ENCODE data around the gene GLCE. TPM values are rescaled to one million over a fixed set of nuclear protein-coding genes. Genes with fewer than 3 reads are reported as not detected.

The GLCE gene
- total RNA-seq, 1 donor from 2014 or later, result 16.5 TPM

DNA sequence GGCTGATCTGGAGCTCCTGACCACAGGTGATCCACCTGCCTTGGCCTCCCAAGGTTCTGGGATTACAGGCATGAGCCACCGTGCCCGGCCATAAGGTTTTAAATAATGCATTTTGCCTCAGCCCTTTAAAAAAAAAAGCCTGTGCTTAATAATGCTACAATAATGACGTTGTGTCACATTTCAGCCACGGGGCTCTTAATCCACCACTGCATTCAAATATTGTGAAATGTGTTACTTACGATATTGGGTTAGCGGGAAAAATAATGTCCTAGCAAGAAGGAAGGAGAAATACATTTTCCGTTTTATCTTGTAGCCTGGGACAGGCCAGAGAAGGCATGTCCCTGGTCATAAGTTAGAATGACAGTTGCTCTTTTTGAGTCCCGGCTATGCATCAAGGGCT is 155.9 kb downstream of the GLCE start:
- DNase-seq (ENCODE audit: low read depth), result no peak

DNA sequence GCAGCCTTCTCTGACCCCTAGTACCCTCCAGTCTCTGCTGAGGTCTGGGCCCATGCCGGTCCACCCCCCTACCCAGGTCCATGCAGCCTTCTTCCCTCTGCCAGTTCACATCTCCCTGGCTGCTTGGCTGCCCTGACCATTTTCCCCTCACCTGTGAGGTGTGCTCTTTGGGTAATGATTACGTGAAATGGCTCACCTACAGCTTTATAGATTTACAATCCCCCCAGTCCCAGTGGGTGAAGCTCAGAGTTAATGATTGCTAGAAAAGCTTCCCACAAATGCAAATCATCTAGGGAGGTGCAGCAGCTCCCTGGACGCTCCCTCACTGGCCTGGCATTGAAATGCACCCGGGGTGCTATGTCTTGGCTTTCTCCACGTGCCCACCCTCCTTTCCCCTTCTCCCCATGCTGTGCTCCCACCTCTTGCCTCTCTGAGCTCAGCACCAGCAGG is 157.0 kb downstream of the GLCE start:
- no peak for DNase-seq (ENCODE audit: low read depth)

DNA sequence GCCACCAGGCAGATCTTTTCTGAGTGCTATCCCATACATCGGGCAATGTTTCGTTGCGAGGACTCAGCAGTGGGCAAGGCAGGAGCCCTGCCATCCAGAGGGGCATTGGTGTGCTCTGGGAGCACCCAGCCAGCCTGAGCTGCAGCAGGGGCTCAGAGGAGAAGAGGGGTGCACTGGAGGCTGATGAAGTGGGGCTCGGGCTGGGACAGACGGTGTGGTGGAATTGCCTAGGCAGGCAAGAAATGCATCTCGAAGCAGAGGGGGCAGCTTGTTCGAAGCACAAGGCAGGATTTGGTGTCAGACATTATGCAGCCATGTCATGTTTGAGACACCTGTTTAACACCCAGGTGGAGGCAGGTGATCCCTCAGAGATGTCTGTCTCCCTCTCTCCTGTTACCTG is 157.6 kb downstream of the GLCE start:
- no peak for DNase-seq (ENCODE audit: low read depth)

DNA sequence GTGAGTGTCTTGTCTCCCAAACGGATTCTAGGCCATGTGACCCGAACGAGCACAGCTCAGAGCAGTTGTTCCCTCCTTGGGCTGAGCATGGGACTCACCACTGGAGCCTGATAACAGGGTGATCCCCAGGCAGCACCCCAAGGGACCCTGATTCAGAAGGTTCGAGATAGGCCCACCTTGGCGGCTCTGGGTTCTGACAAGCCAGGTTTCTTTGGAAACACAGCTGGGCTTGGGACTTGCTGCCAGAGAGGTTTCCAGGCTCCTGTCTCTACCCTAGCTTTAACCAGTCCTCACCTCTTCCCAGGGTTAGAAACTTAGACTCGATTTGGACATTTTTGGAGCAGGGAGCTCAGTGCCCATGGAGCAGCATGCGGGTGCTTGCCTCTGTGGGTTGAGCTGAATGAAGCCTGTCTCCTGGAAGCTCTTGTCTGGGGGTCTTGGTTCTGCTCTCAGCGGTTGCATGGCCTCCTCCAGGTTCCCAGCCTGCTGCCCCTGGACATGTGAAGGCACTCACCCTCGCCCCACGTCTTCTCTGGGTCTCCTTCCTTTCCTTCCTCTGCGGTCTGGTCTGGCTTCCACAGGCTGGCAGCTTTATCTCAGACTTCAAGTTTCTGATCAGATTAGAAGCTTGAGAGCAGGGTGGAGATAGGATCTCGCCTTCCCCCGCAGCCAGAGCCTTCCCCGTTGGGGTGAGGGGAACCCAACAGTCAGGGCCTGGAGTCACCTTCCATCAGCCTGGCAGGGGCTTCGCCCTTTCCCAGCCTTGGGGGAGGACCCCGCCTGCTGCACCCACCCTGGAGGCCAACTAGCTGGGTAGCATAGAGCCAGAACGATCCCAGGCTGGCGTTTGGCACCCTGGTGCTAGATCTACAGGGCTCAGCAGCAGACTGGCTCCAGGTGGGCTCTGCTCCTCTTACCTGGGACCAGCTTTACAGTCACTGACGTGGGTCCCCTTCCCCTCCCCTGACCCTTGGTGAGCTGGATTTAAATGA is 159.2 kb downstream of the GLCE start:
- no peak for DNase-seq (ENCODE audit: low read depth)

DNA sequence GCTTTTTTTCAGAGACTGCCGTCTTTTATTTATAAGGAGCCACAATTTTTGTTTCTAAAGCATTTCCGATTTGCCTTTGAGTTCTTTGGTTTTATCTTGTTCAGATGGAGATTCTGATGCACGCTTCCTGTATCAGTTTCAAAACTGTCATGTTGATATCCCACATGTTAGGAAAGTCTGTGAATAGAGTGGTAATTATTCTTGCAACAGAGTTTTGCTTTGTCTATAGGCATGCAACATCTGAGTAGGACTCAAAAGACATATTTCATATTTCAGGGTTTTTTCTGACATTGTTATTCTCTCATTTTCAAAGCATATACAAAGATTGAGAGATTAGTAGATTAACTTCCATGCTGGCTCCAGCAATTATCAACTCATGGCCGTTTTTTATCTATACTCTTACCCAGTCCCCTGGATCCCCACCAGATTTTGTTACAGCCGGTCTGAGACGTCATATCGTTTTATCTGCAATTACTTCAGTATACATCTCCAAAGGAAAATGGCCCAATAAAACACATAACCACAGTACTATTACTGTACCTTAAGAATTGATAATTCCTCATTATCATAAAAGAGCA is 160.6 kb downstream of the GLCE start:
- no peak for DNase-seq (ENCODE audit: low read depth)

Other genes starting within 250 kb of the GLCE start
- 9.4 and 13.8 TPM in 2 replicates for gene SPESP1, start 230.1 kb upstream of the GLCE start, total RNA-seq
- gene NOX5, start 145.9 kb upstream of the GLCE start, total RNA-seq, result 1.1 and 1.3 TPM in 2 replicates
- 8.5 and 9.4 TPM in 2 replicates for gene PAQR5, start 138.3 kb downstream of the GLCE start, total RNA-seq